ENCODE data around the gene MBP. TPM values are rescaled to one million over a fixed set of nuclear protein-coding genes. Genes with fewer than 3 reads are reported as not detected.

Gene MBP
- total RNA-seq, 1 donor: 25.8 TPM

DNA sequence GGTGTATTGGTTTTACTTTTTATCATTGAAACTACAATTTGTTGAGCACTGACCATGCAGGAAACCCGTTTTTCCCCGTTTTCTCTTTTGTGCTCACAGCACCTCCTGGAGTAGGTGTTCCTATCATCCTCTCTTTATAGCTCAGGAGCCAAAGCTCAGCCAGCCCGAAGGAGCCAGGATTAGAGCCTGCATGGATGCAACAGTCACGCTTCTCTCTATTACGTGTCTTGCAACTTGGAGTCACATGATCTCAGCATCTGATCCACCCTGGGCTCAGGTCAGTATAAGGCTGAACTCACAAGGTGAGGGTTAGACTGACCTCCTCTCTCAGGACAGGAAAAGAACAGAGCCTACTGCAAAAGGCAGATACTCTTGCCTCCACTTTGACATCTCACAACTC is 150.5 kb downstream of the MBP start:
- no peak for DNase-seq (ENCODE audit: low read depth)
- TF ChIP-seq CTCF (IDR thresholded peaks at IDR 0.05; ENCODE audit: insufficient read depth, low read length): no peak
- H3K4me3 ChIP-seq (ENCODE audit: low read depth, low read length): no peak overlapping the region

GRCh38 chr18:76981396-76981968 is 151.1 kb downstream of the MBP start:
- DNase-seq (ENCODE audit: low read depth): no peak
- TF ChIP-seq CTCF (IDR thresholded peaks at IDR 0.05; ENCODE audit: insufficient read depth, low read length): no peak

DNA sequence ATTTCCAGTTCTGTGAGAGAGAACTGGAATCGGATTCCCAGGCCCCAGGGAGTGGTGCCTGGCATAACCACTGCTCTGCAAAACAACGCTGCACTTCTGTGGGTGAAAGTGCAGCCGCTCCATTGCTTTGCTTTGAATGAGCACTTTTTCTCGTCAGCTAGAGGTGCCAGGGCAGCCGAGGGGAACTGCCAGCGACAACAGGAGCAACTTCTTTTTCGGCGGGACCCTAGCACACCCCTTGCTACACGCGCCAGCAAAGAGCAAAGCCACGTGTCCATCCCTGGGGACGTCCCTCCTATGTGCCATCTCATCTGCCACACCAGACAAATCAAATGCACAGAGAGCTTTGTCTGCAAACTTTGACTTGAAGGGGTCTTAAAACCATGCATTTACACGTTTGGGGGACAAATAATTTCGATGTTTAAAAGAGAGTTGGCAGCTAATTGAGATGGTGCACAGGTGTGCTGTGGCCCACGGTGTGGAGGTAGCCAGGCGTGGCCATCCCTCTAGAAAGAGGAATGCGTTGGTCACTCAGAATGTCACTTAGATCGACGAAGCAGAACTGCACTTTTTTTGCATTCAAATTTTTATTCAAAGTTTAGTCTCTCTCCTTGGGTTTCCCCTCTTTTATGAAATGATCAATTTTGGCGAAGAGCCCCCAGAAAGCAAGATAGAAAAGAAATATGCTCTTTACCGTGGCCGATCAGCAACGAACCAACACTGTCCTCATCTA is 151.8 kb downstream of the MBP start:
- DNase-seq (ENCODE audit: low read depth): no peak
- TF ChIP-seq CTCF (IDR thresholded peaks at IDR 0.05; ENCODE audit: insufficient read depth, low read length): no peak
- H3K4me3 ChIP-seq (ENCODE audit: low read depth, low read length): no peak overlapping the region

More at GRCh38 chr18:76981396-76981968, 151.1 kb downstream of the MBP start:
- H3K4me3 ChIP-seq (ENCODE audit: low read depth, low read length): no peak overlapping the region

DNA sequence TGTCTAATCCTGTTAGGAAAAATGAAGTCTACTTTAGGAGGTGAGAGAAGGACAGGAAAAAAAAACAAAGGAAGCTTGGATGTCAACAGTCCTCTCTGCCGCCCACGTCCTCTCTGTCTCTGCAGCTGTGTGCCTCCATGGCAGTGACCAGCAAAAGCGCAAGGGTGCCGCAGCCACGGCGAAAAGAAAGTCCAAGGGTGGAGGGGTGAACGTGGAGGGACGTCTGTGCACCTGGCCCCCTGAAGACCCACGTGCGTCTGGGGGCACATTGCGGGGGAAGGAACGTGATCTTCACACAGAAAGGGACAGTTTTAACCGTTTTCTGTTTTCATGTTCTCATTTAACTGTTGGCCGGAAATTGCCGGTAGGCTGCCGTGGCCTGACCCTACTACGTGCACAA is 152.7 kb downstream of the MBP start:
- no peak for DNase-seq (ENCODE audit: low read depth)
- H3K4me3 ChIP-seq (ENCODE audit: low read depth, low read length): no peak overlapping the region
- no peak for TF ChIP-seq CTCF (IDR thresholded peaks at IDR 0.05; ENCODE audit: insufficient read depth, low read length)

DNA sequence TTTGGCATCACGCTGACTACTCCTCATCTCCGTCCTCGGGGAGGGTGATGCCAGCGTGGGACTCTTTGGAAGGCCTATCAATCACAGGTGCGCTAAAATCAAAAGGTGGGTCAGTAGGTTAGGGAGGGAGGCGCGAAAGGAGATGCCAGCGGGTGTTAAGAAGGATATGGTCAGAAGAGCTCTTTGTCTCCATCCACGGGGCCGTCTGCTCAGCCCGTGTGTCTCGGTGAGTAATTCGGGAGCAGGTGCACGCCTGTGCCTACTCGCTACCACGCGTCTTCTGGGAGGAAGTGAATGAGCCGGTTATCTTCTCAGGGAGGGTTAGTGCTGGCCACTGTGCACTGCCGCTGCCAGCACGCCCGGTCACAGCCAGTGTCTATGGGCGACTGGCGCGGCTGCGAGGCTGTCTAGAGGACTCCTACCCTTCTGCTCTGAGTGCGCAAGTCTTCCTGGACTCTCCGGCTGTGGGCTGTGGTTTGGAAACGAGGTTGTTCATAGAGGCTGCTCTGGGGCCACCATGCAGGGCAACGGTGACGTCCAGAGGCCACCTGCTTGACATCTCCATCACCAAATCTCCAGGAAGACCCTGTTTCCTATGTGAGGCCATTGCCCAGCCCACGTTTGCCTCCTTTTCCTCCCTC is 153.4 kb downstream of the MBP start:
- no peak overlapping the region for H3K4me3 ChIP-seq (ENCODE audit: low read depth, low read length)
- no peak for TF ChIP-seq CTCF (IDR thresholded peaks at IDR 0.05; ENCODE audit: insufficient read depth, low read length)
- no peak for DNase-seq (ENCODE audit: low read depth)

- TF ChIP-seq CTCF (IDR thresholded peaks at IDR 0.05; ENCODE audit: insufficient read depth, low read length): no peak
- DNase-seq (ENCODE audit: low read depth): no peak
- H3K4me3 ChIP-seq (ENCODE audit: low read depth, low read length): no peak overlapping the region
Observed at GRCh38 chr18:76978616-76979015, 154.0 kb downstream of the MBP start.

Measured in fibroblast of the aortic adventitia (primary cell).